GM21825 (cell line): ENCODE results near the gene NID1.
"Not testable (repeated sequence)": the region's sequence is repeated elsewhere in the genome, so short reads cannot be mapped to it uniquely, and the experiment has no call there.

Experiments
- ATAC-seq: cut with Tn5 transposase; IDR thresholded peaks from one replicate; pipeline ENCODE4 v1.9.1; 2021; ENCODE audit warnings: mild to moderate bottlenecking, moderate library complexity; ENCODE audit not compliant: unreplicated experiment

Gene NID1

GRCh38 chr1:235972311-235972689 is 92.6 kb downstream of the NID1 start:
- ATAC-seq, result peak; percentile 43

GRCh38 chr1:235971571-235972310 is 93.1 kb downstream of the NID1 start:
- ATAC-seq, result peak; percentile 93

GRCh38 chr1:235971020-235971419 is 93.9 kb downstream of the NID1 start:
- no peak for ATAC-seq

GRCh38 chr1:235968831-235969230 is 96.1 kb downstream of the NID1 start:
- ATAC-seq, result no peak

- ATAC-seq, result not testable (repeated sequence)
These were observed 98.8 kb downstream of the NID1 start for GRCh38 chr1:235966134-235966533.

DNA sequence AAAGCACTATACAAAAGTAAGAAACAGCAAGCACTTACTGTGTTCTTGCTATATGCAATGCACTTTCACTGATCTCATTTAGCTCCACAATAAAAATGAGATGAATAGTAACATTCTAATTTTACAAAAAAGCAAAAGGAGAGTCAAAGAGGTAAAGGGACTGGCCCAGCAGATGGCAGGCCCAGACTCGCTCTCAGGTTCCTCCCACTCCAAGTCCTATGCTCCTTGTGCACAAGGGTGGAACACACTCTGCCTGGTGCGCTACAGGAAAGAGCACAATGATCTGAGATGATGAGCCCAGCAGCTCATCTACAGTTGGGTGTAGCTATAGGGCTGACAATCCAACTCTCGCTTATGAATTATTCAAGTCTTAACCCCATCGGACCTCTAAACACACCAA is 104.1 kb downstream of the NID1 start:
- ATAC-seq, result no peak

GRCh38 chr1:235958021-235958420 is 106.9 kb downstream of the NID1 start:
- ATAC-seq, result no peak

GRCh38 chr1:235955777-235956176 is 109.1 kb downstream of the NID1 start:
- no peak for ATAC-seq

- ATAC-seq, result peak; percentile 96
These were observed 110.3 kb downstream of the NID1 start for GRCh38 chr1:235954306-235955283.

GRCh38 chr1:235953801-235954200 is 111.1 kb downstream of the NID1 start:
- ATAC-seq, result no peak

- peak; percentile 58 for ATAC-seq
These were observed 111.8 kb downstream of the NID1 start for GRCh38 chr1:235952950-235953615.

DNA sequence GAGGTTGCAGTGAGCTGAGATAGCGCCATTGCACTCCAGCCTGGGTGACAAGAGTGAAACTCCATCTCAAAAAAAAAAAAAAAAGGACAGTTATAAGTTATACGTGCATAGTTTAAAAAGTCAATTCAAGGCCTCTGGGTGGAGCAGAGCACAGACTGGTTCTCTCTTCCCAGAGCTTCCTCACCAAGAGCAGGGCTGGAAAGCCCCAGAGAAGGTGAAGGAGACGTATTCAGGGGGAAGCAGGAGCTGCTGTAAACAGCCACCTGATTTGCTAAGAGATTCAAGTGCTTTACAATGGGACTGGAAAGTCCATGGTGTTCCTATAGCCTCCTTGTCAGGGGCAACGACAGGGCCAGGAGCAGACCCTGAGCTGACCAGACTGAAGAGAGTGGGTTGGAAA is 113.2 kb downstream of the NID1 start:
- ATAC-seq, result no peak

- ATAC-seq, result no peak
These were observed 114.6 kb downstream of the NID1 start for GRCh38 chr1:235950318-235950717.

GRCh38 chr1:235948774-235949427 is 116.0 kb downstream of the NID1 start:
- no peak for ATAC-seq

DNA sequence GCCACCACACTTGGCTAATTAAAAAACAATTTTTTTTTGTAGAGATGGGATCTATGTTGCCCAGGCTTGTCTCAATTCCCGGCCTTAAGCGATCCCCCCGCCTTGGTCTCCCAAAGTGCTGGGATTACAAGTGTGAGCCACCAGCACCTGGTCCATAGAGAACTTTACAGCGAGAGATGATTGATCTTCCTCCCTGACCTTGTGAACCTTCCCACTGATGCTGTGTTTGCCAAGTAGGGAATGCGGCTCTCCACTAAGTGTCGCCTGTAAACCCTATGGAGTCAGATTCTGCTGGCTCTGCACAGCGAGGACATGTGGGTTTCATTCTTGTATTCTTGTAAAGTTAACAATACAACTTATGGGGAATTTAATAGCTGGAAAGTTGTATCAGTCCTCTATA is 116.9 kb downstream of the NID1 start:
- no peak for ATAC-seq

- peak; percentile 71 for ATAC-seq
These were observed 118.3 kb downstream of the NID1 start for GRCh38 chr1:235946571-235946981.

DNA sequence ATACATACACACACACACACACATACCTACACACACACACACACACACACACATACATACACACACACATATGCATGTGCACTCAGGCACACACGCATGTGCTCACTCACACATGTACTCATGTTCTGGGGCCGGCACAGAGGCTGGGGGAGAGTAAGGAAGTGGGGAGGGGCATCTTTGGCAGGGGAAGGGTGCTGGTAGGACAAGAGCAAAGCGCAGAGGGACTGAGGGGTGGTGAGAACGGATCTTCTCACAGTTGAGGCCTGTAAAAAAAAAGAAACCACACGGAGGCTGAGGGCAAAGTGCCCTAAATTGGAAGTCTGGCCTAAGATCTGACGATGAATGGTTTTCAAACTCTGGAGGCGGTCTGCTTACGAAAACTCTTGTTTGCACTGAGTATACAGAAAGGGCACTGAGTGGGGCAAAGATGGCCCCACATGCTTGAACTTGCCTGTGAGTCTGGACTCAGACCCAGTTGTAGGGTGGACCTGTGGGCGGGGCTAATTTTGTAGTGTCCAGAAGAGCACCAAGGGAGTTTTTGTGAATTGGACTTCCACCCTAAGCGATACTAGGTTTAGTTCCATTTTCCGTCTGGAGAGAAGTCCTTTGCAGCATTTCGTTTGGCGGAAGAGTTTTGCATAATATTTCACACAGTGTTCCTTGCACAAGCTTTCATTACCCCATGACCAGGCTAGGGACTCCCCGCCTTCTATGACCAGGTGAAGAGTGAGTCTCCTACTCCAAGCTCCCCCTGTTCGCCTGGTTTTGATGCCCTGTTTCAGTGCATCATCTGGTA is 118.9 kb downstream of the NID1 start:
- peak; percentile 74 for ATAC-seq

DNA sequence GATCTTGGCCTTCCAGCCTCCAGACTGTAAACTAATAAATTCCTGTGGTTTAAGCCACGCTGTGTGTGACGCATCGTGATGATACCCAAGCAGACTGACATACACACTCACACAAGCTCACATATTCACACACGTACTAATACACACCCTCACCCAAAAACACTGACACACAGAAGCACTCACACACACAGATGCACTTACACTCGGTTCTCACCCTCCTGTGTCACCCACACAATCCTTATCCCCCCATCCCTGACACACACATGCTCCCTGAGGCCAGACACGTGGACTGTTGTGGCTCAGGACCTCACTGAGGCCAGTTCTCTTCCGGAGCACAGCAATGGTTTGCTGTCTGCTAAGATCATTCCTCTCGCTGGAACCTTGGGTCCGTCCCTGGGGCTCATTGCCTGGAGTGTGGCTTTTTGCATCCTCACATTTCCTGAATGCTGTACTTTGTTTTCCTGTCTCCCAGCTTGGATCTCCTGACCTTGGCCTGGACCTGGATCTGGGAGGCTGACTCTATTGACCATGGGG is 121.2 kb downstream of the NID1 start:
- ATAC-seq, result no peak

- no peak for ATAC-seq
These were observed 121.8 kb downstream of the NID1 start for GRCh38 chr1:235942979-235943575.

DNA sequence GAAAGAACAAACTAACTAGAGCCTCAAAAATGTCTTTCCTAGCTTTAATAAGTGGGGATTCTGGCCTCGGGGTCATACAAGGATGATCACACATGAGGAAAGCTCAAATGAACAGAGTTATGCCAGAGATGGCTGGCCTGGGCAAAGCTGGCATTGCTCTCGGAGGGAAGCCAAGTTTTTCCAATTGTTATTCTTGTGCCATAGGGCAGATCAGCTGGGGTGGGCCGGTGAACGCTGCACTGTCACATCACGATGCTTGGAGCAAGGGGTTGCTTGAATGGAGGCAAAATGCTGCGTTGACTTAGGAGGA is 122.3 kb downstream of the NID1 start:
- no peak for ATAC-seq
